ENCODE results near the gene CHRNA4. TPM values are rescaled to one million over a fixed set of nuclear protein-coding genes. Genes with fewer than 3 reads are reported as not detected.
A peak's percentile ranks its signal among the peaks of the same experiment; 100 is the strongest.
"Not testable (repeated sequence)": the region's sequence is repeated elsewhere in the genome, so short reads cannot be mapped to it uniquely, and the experiment has no call there.

The CHRNA4 gene
- total RNA-seq, 2 donors from 2014 or later, result not detected

DNA sequence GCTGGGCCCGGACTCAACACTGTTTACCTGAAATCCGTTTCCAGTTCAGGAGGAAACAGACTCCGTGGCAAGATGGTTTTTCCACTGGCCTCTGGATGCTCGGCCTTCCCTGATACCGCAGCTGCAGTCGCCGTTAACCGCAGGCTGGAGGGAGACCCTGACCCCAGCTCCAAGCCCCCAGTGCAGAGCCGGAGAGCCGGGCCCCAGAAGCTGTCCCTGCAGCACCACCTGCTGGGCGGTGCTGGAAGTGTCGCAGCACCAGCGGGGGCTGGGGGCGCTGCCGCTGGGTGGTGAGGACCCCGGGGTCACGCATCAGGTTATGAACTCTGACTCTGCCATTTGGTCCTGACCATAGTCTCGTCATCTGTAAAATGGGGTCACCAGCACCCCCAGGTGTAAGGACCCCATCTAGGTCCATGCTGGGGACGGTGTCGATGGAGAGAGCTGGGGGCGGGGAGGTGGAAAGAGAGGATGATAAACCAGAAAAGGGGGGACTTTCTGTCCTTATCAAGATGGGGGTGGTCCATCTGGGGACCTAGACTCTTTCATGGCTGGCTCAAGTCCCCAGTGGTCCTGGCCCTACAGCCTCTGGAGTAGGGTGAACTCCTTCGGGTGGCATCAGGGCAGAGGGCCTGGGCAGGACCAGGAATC is 20.8 kb upstream of the CHRNA4 start:
- H3K27me3 ChIP-seq (replicated peaks; ENCODE audit: insufficient read depth), result no peaks in the 10 kb centered on the region
- no peak overlapping the region for H3K27ac ChIP-seq
- no peak overlapping the region for H3K4me3 ChIP-seq
- ATAC-seq (ENCODE audit: insufficient number of reproducible peaks, low FRiP score, low read depth) (no peak), DNase-seq (ENCODE audit: low spot score) (no peak)
- H3K36me3 ChIP-seq, result no peaks in the 10 kb centered on the region
- H3K9me3 ChIP-seq, result peaks cover 7% of the 10 kb centered on the region
- no peaks in the 10 kb centered on the region for H3K4me1 ChIP-seq (ENCODE audit: control insufficient read depth in 1 of 2, low read depth in 2 of 2)
- TF ChIP-seq, protein P1, sequence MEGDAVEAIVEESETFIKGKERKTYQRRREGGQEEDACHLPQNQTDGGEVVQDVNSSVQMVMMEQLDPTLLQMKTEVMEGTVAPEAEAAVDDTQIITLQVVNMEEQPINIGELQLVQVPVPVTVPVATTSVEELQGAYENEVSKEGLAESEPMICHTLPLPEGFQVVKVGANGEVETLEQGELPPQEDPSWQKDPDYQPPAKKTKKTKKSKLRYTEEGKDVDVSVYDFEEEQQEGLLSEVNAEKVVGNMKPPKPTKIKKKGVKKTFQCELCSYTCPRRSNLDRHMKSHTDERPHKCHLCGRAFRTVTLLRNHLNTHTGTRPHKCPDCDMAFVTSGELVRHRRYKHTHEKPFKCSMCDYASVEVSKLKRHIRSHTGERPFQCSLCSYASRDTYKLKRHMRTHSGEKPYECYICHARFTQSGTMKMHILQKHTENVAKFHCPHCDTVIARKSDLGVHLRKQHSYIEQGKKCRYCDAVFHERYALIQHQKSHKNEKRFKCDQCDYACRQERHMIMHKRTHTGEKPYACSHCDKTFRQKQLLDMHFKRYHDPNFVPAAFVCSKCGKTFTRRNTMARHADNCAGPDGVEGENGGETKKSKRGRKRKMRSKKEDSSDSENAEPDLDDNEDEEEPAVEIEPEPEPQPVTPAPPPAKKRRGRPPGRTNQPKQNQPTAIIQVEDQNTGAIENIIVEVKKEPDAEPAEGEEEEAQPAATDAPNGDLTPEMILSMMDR (IDR thresholded peaks at IDR 0.05), result peak; percentile 55

DNA sequence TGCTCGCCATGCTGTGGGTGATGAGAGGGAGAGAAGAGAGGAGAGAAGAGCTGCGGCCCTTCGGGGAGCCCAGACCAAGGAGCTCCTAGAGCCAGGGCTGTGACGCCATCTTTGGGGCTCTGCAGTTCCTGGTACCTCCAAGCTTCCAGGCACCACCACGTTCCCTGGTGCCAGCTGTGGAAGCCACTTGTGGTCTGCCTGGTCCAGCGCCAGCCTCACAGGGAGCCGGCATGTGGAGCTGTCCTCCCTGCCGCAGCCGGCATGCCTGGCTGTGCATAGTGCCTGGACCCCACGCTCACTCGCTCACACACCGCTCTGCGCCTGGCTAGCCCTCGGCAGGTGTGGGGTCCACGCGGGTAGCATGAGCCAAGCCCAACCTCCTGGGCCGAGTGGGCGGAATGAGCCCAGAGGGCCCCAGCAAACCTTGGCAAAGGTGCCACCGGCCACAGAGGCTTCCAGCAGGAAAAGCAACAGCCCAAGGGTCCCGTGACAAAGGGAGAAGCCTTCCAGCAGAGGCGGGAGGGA is 19.3 kb upstream of the CHRNA4 start:
- TF ChIP-seq, protein P1 (IDR thresholded peaks at IDR 0.05), result no peak
- no peak overlapping the region for H3K27ac ChIP-seq
- H3K36me3 ChIP-seq, result no peaks in the 10 kb centered on the region
- H3K27me3 ChIP-seq (replicated peaks; ENCODE audit: insufficient read depth), result no peaks in the 10 kb centered on the region
- H3K4me3 ChIP-seq, result no peak overlapping the region
- DNase-seq (ENCODE audit: low spot score) (no peak), ATAC-seq (ENCODE audit: insufficient number of reproducible peaks, low FRiP score, low read depth) (no peak)
- H3K4me1 ChIP-seq (ENCODE audit: control insufficient read depth in 1 of 2, low read depth in 2 of 2), result no peaks in the 10 kb centered on the region
- peaks cover 3% of the 10 kb centered on the region for H3K9me3 ChIP-seq

DNA sequence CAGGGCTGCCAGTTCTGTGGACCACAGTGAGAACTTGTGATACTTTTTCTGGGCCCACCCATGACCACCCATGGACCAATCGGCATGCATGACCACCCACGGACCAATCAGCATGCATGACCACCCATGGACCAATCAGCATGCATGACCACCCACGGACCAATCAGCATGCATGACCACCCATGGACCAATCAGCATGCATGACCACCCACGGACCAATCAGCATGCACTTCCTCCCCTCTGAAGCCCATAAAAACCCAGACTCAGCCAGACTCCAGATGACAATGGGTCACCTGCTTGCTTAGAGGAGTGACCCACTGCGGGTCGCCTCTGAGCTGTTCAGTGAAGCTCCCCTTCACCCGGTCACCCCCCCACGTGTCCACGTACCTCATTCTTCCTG is 18.7 kb upstream of the CHRNA4 start:
- not testable (repeated sequence) for H3K27me3 ChIP-seq (replicated peaks; ENCODE audit: insufficient read depth); ATAC-seq (ENCODE audit: insufficient number of reproducible peaks, low FRiP score, low read depth); DNase-seq (ENCODE audit: low spot score); H3K27ac ChIP-seq; H3K4me1 ChIP-seq (ENCODE audit: control insufficient read depth in 1 of 2, low read depth in 2 of 2); H3K4me3 ChIP-seq; H3K36me3 ChIP-seq; H3K9me3 ChIP-seq

DNA sequence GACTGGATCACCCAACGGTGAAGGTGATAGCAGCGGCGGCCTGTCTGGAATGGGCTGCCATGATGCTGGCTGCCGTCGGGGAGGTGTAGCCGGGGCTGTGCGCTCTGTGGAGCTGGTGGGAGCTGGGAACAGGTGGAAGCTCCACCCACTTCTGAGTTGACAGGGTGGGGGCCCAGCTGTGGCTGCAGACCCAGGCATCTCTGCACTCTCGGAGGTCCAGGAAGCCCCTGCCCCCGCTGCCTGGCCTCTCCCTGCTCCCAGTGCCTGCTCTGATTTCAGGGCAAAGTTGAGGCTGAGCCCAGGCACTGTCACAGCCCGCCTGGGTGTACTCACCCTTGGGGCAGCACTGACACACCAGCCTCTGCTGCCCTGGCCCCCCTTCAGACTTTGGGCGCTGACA is 18.1 kb upstream of the CHRNA4 start:
- no peaks in the 10 kb centered on the region for H3K36me3 ChIP-seq
- no peaks in the 10 kb centered on the region for H3K4me1 ChIP-seq (ENCODE audit: control insufficient read depth in 1 of 2, low read depth in 2 of 2)
- DNase-seq (ENCODE audit: low spot score) (no peak), ATAC-seq (ENCODE audit: insufficient number of reproducible peaks, low FRiP score, low read depth) (no peak)
- no peaks in the 10 kb centered on the region for H3K9me3 ChIP-seq
- H3K27ac ChIP-seq, result no peak overlapping the region
- no peak overlapping the region for H3K4me3 ChIP-seq
- no peaks in the 10 kb centered on the region for H3K27me3 ChIP-seq (replicated peaks; ENCODE audit: insufficient read depth)
- TF ChIP-seq, protein P1 (IDR thresholded peaks at IDR 0.05), result no peak

DNA sequence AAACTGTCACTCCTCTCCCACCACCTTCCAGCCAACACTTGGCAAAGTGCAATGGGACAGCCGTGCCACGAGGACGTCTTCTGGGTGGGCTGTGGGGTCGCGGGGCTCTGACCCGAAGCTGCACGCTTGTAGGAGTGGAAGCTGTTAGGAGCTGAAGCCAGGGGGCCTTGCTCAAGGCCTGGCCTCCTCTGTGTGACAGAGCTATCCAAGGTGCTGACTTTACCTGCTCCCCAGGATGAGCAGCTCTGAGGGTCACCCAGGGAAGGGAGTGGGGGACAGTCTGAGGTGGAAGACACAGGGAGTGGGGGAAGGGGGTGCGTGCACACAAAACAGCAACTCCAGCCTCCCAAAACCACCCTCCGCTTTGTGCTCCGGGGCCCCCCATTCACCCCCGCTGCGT is 17.5 kb upstream of the CHRNA4 start:
- Histone ChIP-seq H3K27ac (no peak overlapping the region), H3K4me3 (no peak overlapping the region), H3K36me3 (no peaks in the 10 kb centered on the region), H3K4me1 (ENCODE audit: control insufficient read depth in 1 of 2, low read depth in 2 of 2) (no peaks in the 10 kb centered on the region), H3K9me3 (no peaks in the 10 kb centered on the region), H3K27me3 (replicated peaks; ENCODE audit: insufficient read depth) (no peaks in the 10 kb centered on the region)
- TF ChIP-seq, protein P1 (IDR thresholded peaks at IDR 0.05), result no peak
- DNase-seq (ENCODE audit: low spot score) (no peak), ATAC-seq (ENCODE audit: insufficient number of reproducible peaks, low FRiP score, low read depth) (no peak)

DNA sequence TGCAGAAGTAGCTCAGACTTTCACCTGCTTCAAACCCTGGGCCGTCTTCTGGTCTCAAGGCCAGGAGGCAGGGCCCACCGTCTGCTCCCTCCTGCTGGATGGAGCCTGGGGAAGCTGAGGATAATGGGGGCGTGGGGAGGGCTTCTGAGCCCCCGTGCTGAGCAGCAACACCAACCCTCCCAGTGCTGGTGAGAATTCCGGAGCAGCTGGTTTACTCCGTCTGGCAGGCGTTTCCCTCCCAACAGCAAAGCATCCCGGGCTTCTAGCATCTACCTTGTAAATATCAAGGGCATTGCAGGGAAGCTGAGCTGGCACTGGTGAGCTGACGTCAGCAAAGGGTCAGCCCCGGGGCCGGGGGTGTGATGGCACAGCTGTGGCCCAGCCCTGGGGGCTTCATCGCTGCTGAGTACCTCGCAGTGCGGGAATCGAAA is 16.8 kb upstream of the CHRNA4 start:
- H3K27ac ChIP-seq, result no peak overlapping the region
- H3K4me3 ChIP-seq, result no peak overlapping the region
- no peaks in the 10 kb centered on the region for H3K27me3 ChIP-seq (replicated peaks; ENCODE audit: insufficient read depth)
- H3K4me1 ChIP-seq (ENCODE audit: control insufficient read depth in 1 of 2, low read depth in 2 of 2), result no peaks in the 10 kb centered on the region
- ATAC-seq (ENCODE audit: insufficient number of reproducible peaks, low FRiP score, low read depth) (no peak), DNase-seq (ENCODE audit: low spot score) (no peak)
- H3K36me3 ChIP-seq, result no peaks in the 10 kb centered on the region
- TF ChIP-seq, protein P1 (IDR thresholded peaks at IDR 0.05), result no peak
- no peaks in the 10 kb centered on the region for H3K9me3 ChIP-seq
